NCI-H446 (cell line): ENCODE results near the gene DCHS2.

Source experiments
- DNase-seq, 2 experiments: peaks; one replicate each; lab custom pipeline; 2025; lab: John Stamatoyannopoulos, UW

DCHS2 gene

GRCh38 chr4:154491341-154492271 lies at the start of gene DCHS2:
TSS of gene DCHS2 (minus strand) at chr4:154491799. CDS start at chr4:154491355, 444 bp downstream.
- DNase-seq, result no peak

GRCh38 chr4:154534296-154534695 lies 42.7 kb upstream of the DCHS2 start:
- no peak for DNase-seq

GRCh38 chr4:154529728-154530519 lies 38.3 kb upstream of the DCHS2 start:
- DNase-seq, result no peak

- no peak for DNase-seq
Measured at GRCh38 chr4:154528869-154529268, 37.3 kb upstream of the DCHS2 start.

GRCh38 chr4:154527308-154527707 lies 35.7 kb upstream of the DCHS2 start:
- no peak for DNase-seq

- DNase-seq, result no peak
Measured at GRCh38 chr4:154526151-154526550, 34.6 kb upstream of the DCHS2 start.

GRCh38 chr4:154521607-154522006 lies 30.0 kb upstream of the DCHS2 start:
- no peak for DNase-seq

- DNase-seq, result no peak
Measured at GRCh38 chr4:154519214-154519613, 27.6 kb upstream of the DCHS2 start.

- no peak for DNase-seq
Measured at GRCh38 chr4:154517591-154517990, 26.0 kb upstream of the DCHS2 start.

- no peak for DNase-seq
Measured at GRCh38 chr4:154516318-154517029, 24.9 kb upstream of the DCHS2 start.

GRCh38 chr4:154511981-154512380 lies 20.4 kb upstream of the DCHS2 start:
- DNase-seq, result no peak

- DNase-seq, result no peak
Measured at GRCh38 chr4:154511548-154511947, 19.9 kb upstream of the DCHS2 start.

GRCh38 chr4:154507156-154507555 lies 15.6 kb upstream of the DCHS2 start:
- DNase-seq, result no peak

- peak in 1 of 2 experiments; percentile 35 for DNase-seq
Measured at GRCh38 chr4:154506253-154506652, 14.7 kb upstream of the DCHS2 start.

GRCh38 chr4:154503598-154503997 lies 12.0 kb upstream of the DCHS2 start:
- peak in 1 of 2 experiments; percentile 40 for DNase-seq

- DNase-seq, result no peak
Measured at GRCh38 chr4:154502111-154502510, 10.5 kb upstream of the DCHS2 start.

GRCh38 chr4:154497889-154498288 lies 6.3 kb upstream of the DCHS2 start:
- DNase-seq, result no peak

GRCh38 chr4:154495867-154496266 lies 4.3 kb upstream of the DCHS2 start:
- no peak for DNase-seq

- DNase-seq, result no peak
Measured at GRCh38 chr4:154492288-154492687, 689 bp upstream of the DCHS2 start.

- no peak for DNase-seq
Measured at GRCh38 chr4:154490583-154491340, 837 bp downstream of the DCHS2 start.

GRCh38 chr4:154490234-154490582 lies 1.4 kb downstream of the DCHS2 start:
- DNase-seq, result no peak
